HepG2 (cell line): ENCODE measurements around the gene EXOC3L4. TPM values are rescaled to one million over a fixed set of nuclear protein-coding genes. Genes with fewer than 3 reads are reported as not detected.

Experiments used
- BCL6 ChIP-seq: IDR thresholded peaks from 2 replicates; pipeline ENCODE4 v1.6.1; 2016; ENCODE audit warnings: missing genetic modification reagents, missing compliant biosample characterization
- HHEX ChIP-seq: IDR thresholded peaks from 2 replicates; pipeline ENCODE4 v1.6.1; 2016; ENCODE audit warnings: control low read depth
- KAT2B ChIP-seq: fragments of 150-350 bp; IDR thresholded peaks from 2 replicates; pipeline ENCODE4 v1.6.1; 2014; ENCODE audit warnings: low read depth, low read length, borderline replicate concordance
- KLF12 ChIP-seq: sonication (generic); formaldehyde crosslinking; IDR thresholded peaks from 2 replicates; pipeline ENCODE4 v1.4.0; 2020; ENCODE audit warnings: missing genetic modification reagents, borderline replicate concordance
- NFKBIZ ChIP-seq: IDR thresholded peaks from 2 replicates; pipeline ENCODE4 v1.6.1; 2018; ENCODE audit warnings: missing genetic modification reagents, missing compliant biosample characterization
- REL ChIP-seq: sonication (generic); formaldehyde crosslinking; conservative IDR thresholded peaks from 2 replicates; pipeline ENCODE4 v1.8.0; 2022; ENCODE audit warnings: mild to moderate bottlenecking, missing genetic modification reagents, moderate library complexity
- RXRA ChIP-seq: sonication (generic); formaldehyde crosslinking; IDR thresholded peaks from 2 replicates; pipeline ENCODE4 v1.5.1; 2020; ENCODE audit warnings: missing genetic modification reagents
- RXRB ChIP-seq: IDR thresholded peaks from 2 replicates; pipeline ENCODE4 v1.6.1; 2016; ENCODE audit warnings: borderline replicate concordance, missing genetic modification reagents, missing compliant biosample characterization
- SIN3B ChIP-seq: fragments of 150-350 bp; IDR thresholded peaks from 2 replicates; pipeline ENCODE4 v1.6.1; 2014; ENCODE audit warnings: low read length
- SNAPC2 ChIP-seq: sonication (generic); formaldehyde crosslinking; IDR thresholded peaks from 2 replicates; pipeline ENCODE4 v1.8.1; 2022; ENCODE audit warnings: mild to moderate bottlenecking, missing genetic modification reagents
- TEAD3 ChIP-seq: optimal IDR thresholded peaks from 2 replicates; pipeline ENCODE3; 2016; ENCODE audit warnings: borderline replicate concordance
- ZNF180 ChIP-seq: sonication (generic); formaldehyde crosslinking; IDR thresholded peaks from 2 replicates; pipeline ENCODE4 v1.4.0; 2020; ENCODE audit warnings: low read depth, missing genetic modification reagents, borderline replicate concordance
- ZNF251 ChIP-seq: sonication (generic); formaldehyde crosslinking; IDR thresholded peaks from 2 replicates; pipeline ENCODE4 v1.9.0; 2021; ENCODE audit warnings: mild to moderate bottlenecking, missing genetic modification reagents
- ZNF546 ChIP-seq: sonication (generic); formaldehyde crosslinking; conservative IDR thresholded peaks from 2 replicates; pipeline ENCODE4 v1.8.1; 2023; ENCODE audit warnings: mild to moderate bottlenecking, missing genetic modification reagents
- ZNF615 ChIP-seq: sonication (generic); formaldehyde crosslinking; IDR thresholded peaks from 2 replicates; pipeline ENCODE4 v1.5.0; 2020; ENCODE audit warnings: mild to moderate bottlenecking, missing genetic modification reagents, borderline replicate concordance
- ZNF687 ChIP-seq: sonication (generic); formaldehyde crosslinking; IDR thresholded peaks from 2 replicates; pipeline ENCODE4 v1.5.1; 2020; ENCODE audit warnings: mild to moderate bottlenecking, missing genetic modification reagents, moderate library complexity
- ZNF761 ChIP-seq: sonication (generic); formaldehyde crosslinking; conservative IDR thresholded peaks from 2 replicates; pipeline ENCODE4 v1.4.0; 2020; ENCODE audit warnings: mild to moderate bottlenecking, missing genetic modification reagents
- polyA plus RNA-seq, 8 experiments: library from polyadenylated mRNA; depleted of rRNA in 3 of 8; stranded (reverse) in 7 of 8; unstranded in 1 of 8; fragments of >200 nt; fragmentation: Illumina TruSeq in 4 of 8; extraction: Trizol in 4 of 8; gene quantifications; 2 replicates each; pipeline versions ENCODE4 v1.2.1 to v1.2.3, GENCODE V29; 2011 to 2016; ENCODE audit warnings: low read depth in 4 of 8, missing spikeins in 1 of 8, mixed read lengths in 1 of 8; ENCODE audit not compliant: insufficient read depth in 1 of 8
- total RNA-seq, 5 experiments: library from RNA; depleted of rRNA; stranded (reverse); fragments of >200 nt; fragmentation: Illumina TruSeq; extraction: Trizol; gene quantifications; 2 replicates each; pipeline ENCODE4 v1.2.3, GENCODE V29; 2016; ENCODE audit warnings: low read depth in 1 of 5
- TF ChIP-seq, protein P1 (sequence below): fragments of 450-650 bp; IDR thresholded peaks from 2 replicates; pipeline ENCODE4 v1.6.1; 2017
- TF ChIP-seq, protein P2 (sequence below): sonication (generic); formaldehyde crosslinking; IDR thresholded peaks from 2 replicates; pipeline ENCODE4 v1.5.1; 2020; ENCODE audit warnings: missing genetic modification reagents, mild to moderate bottlenecking, borderline replicate concordance
- TF ChIP-seq, protein P3 (sequence below): sonication (generic); formaldehyde crosslinking; IDR thresholded peaks from 2 replicates; pipeline ENCODE4 v1.5.0; 2020; ENCODE audit warnings: missing genetic modification reagents

EXOC3L4 gene
- total and polyA plus RNA-seq, 2 of the 13 experiments (the other 11 are each of a cell fraction or from before 2014, with no cell fraction given), result 11.8 to 27.0 TPM

- TF ChIP-seq ZNF761, result no peak
- TF ChIP-seq REL (CRISPR knock-in tag), result no peak
- TF ChIP-seq NFKBIZ (CRISPR knock-in tag), result no peak
- TF ChIP-seq ZNF251, result no peak
- no peak for TF ChIP-seq ZNF615
- TF ChIP-seq SIN3B, result no peak
- TF ChIP-seq ZNF546 (CRISPR knock-in tag), result no peak
- TF ChIP-seq, protein P1, sequence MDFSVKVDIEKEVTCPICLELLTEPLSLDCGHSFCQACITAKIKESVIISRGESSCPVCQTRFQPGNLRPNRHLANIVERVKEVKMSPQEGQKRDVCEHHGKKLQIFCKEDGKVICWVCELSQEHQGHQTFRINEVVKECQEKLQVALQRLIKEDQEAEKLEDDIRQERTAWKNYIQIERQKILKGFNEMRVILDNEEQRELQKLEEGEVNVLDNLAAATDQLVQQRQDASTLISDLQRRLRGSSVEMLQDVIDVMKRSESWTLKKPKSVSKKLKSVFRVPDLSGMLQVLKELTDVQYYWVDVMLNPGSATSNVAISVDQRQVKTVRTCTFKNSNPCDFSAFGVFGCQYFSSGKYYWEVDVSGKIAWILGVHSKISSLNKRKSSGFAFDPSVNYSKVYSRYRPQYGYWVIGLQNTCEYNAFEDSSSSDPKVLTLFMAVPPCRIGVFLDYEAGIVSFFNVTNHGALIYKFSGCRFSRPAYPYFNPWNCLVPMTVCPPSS, result no peak
- TF ChIP-seq RXRB (CRISPR knock-in tag), result 0 out of 2 replicates have a peak, but pooled peaks have one; percentile 11
- TF ChIP-seq, protein P2, sequence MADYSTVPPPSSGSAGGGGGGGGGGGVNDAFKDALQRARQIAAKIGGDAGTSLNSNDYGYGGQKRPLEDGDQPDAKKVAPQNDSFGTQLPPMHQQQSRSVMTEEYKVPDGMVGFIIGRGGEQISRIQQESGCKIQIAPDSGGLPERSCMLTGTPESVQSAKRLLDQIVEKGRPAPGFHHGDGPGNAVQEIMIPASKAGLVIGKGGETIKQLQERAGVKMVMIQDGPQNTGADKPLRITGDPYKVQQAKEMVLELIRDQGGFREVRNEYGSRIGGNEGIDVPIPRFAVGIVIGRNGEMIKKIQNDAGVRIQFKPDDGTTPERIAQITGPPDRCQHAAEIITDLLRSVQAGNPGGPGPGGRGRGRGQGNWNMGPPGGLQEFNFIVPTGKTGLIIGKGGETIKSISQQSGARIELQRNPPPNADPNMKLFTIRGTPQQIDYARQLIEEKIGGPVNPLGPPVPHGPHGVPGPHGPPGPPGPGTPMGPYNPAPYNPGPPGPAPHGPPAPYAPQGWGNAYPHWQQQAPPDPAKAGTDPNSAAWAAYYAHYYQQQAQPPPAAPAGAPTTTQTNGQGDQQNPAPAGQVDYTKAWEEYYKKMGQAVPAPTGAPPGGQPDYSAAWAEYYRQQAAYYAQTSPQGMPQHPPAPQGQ, result no peak
- TF ChIP-seq RXRA (CRISPR knock-in tag), result no peak; the same call in 1 of the 2 replicates
- peak; percentile 60; the same call in 1 of the 2 replicates for TF ChIP-seq ZNF687 (CRISPR knock-in tag)
- TF ChIP-seq BCL6 (CRISPR knock-in tag), result 0 out of 2 replicates have a peak, but pooled peaks have one; percentile 11
- TF ChIP-seq, protein P3, sequence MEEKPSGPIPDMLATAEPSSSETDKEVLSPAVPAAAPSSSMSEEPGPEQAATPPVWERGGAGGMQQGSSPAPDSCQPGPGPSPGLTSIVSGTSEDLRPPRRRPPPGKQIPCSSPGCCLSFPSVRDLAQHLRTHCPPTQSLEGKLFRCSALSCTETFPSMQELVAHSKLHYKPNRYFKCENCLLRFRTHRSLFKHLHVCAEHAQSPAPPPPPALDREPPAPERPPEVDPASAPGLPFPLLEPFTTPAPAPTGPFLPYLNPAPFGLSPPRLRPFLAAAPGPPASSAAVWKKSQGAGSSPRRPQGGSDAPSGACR (CRISPR knock-in tag), result no peak
- TF ChIP-seq TEAD3 (CRISPR knock-in tag), result peak; percentile 92
- no peak for TF ChIP-seq KLF12 (CRISPR knock-in tag)
- no peak for TF ChIP-seq HHEX
- TF ChIP-seq SNAPC2 (CRISPR knock-in tag), result no peak
- no peak for TF ChIP-seq KAT2B
- no peak for TF ChIP-seq ZNF180 (CRISPR knock-in tag)
Measured at GRCh38 chr14:103109535-103110441, 15.3 kb downstream of the EXOC3L4 start (continued).
